Central memory CD8-positive, alpha-beta T cell (primary cell): Measurements from ENCODE around the gene MUCL3.

Experiments
- ATAC-seq: fragments of 150-1000 bp; cut with Tn5 transposase; replicated peaks from 2 replicates; pipeline ENCODE4 v1.10.0; 2022; ENCODE audit warnings: mild to moderate bottlenecking, moderate FRiP score, moderate number of reproducible peaks; ENCODE audit not compliant: poor library complexity, severe bottlenecking; ENCODE audit errors: extremely low read depth
- DNase-seq, 2 donors: peaks; one replicate each; pipeline ENCODE4 v3.0.0; 2021; ENCODE audit warnings: low spot score in 2 of 2
- H3K27ac Mint-ChIP-seq: one replicate; pipeline ENCODE4 v1.8.0; 2022; ENCODE audit warnings: low read depth, mild to moderate bottlenecking, moderate library complexity, mixed read lengths
- H3K27me3 Mint-ChIP-seq: one replicate; pipeline ENCODE4 v1.8.0; 2022; ENCODE audit warnings: mixed read lengths
- H3K36me3 Mint-ChIP-seq: one replicate; pipeline ENCODE4 v1.8.0; 2022; ENCODE audit warnings: mild to moderate bottlenecking, moderate library complexity, mixed read lengths; ENCODE audit not compliant: insufficient read depth
- H3K4me1 Mint-ChIP-seq: one replicate; pipeline ENCODE4 v1.8.0; 2022; ENCODE audit warnings: mixed read lengths
- H3K4me3 Mint-ChIP-seq: one replicate; pipeline ENCODE4 v1.8.0; 2022; ENCODE audit warnings: mild to moderate bottlenecking, moderate library complexity, mixed read lengths
- H3K9me3 Mint-ChIP-seq: one replicate; pipeline ENCODE4 v1.8.0; 2022; ENCODE audit warnings: mixed read lengths

MUCL3 gene, protein sequence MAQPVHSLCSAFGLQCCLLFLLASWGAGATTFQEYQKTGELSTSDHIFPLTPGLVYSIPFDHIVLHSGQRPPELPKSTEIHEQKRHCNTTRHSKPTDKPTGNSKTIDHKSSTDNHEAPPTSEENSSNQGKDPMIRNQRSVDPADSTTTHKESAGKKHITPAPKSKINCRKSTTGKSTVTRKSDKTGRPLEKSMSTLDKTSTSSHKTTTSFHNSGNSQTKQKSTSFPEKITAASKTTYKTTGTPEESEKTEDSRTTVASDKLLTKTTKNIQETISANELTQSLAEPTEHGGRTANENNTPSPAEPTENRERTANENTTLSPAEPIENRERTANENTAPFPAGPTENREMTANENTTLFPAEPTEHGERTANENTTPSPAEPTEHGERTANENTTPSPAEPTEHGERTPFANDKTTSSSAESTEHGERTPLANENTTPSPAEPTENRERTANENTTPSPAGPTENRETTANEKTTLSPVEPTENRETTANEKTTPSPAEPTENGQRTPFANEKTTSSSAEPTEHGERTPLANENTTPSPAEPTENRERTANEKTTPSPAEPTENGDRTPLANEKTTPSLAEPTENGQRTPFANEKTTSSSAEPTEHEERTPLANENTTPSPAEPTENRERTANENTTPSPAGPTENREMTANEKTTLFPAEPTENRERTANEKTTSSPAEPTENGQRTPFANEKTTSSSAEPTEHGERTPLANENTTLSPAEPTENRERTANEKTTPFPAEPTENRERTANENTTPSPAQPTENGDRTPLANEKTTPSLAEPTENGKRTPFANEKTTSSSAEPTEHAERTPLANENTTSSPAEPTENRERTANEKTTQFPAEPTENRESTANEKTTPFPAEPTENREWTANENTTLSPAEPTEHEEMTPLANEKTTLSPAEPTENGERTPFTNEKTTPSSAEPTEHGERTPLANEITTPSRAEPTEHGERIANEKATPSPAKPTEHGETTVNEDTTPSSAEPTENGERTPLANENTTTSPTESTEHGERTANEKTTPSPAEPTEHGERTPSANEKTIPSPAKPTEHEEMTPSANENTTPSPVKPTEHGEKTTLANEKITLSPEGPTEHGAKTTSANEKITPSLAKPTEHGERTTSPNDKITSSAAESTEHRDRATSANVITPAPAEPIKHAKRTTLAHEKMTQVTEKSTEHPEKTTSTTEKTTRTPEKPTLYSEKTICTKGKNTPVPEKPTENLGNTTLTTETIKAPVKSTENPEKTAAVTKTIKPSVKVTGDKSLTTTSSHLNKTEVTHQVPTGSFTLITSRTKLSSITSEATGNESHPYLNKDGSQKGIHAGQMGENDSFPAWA (N-terminal part only)

DNA sequence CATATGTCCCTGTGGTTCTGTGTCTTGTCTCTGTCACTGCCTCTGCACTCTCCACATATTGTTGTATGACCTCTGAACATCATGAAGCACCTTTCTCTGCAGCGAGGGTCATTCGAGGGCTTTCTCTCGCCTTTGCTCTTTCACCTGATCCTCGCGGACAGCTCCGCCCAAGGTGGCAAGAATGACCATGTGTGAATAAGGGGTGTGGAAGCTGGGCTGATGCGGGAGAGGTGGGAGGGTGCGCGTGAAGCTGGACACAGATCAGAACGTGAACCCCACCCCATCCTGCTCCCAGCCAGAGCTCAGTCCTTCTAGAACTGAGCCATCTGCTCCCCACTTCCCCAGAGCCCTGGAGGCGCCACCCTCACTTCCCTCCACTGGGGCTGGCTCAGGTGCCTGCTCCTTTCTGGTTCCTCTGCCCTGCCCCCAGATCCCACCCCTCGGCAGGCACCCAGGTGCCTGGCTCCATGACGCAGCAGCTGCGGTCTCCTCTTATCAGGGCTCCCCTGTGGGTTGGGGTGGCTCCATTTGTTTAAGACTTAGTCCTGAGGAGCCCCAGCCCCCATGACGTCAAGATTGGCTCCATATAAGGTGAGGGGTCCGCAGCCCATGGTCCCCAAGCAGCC, at the start of gene MUCL3:
TSS of gene MUCL3 (plus strand) at position 613 of the 626 bp plus-strand sequence. CDS start 27 bp downstream, outside the sequence.
- no peak for ATAC-seq
- Mint-ChIP-seq H3K4me3 (no peak within 1 kb of the TSS), H3K27me3 (peaks cover 86% of the 10 kb centered on the region), H3K27ac (no peak within 1 kb of the TSS), H3K4me1 (peaks cover under 1% of the 10 kb centered on the region), H3K9me3 (no peaks in the 10 kb centered on the region), H3K36me3 (no peaks in the 10 kb centered on the region)
- no peak for DNase-seq

DNA sequence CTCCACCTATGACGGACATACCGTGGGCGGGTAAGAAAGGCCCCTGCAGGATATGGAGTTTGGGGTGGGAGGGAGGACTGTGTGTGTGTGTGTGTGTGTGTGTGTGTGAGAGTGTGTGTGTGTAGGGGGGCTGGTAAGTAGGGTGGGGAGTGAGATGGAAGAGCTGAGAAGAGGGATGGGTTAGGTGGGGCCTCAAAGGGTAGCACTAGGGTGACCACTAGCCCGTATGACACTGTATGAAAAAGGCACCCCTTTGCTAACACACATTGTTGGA, 49.4 kb upstream of the MUCL3 start:
- no peak overlapping the region for H3K27ac Mint-ChIP-seq
- ATAC-seq (no peak), DNase-seq (no peak)
- no peaks in the 10 kb centered on the region for H3K27me3 Mint-ChIP-seq
- no peaks in the 10 kb centered on the region for H3K9me3 Mint-ChIP-seq
- peaks cover 4% of the 10 kb centered on the region for H3K4me1 Mint-ChIP-seq
- H3K36me3 Mint-ChIP-seq, result peaks cover 2% of the 10 kb centered on the region
- no peak overlapping the region for H3K4me3 Mint-ChIP-seq

DNA sequence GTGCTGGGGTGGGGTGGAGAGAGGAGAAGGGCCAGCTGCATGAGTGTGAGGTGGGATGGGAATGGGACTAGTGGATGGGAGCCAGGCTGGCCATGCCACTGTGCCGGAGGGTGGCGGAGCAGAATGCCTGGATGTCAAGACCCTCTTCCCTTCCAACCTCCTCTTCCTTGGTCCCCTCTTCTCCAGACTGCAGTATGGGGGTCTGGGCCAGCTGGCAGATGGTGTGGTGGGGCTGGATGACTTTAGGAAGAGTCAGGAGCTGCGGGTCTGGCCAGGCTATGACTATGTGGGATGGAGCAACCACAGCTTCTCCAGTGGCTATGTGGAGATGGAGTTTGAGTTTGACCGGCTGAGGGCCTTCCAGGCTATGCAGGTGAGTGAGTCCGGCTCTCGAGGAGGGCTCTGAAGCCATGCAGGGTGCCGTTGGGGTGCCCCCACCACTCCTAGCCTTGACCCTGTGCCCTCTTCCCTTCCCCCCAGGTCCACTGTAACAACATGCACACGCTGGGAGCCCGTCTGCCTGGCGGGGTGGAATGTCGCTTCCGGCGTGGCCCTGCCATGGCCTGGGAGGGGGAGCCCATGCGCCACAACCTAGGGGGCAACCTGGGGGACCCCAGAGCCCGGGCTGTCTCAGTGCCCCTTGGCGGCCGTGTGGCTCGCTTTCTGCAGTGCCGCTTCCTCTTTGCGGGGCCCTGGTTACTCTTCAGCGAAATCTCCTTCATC, 48.8 kb upstream of the MUCL3 start:
- DNase-seq (no peak), ATAC-seq (no peak)
- H3K9me3 Mint-ChIP-seq, result no peaks in the 10 kb centered on the region
- no peak overlapping the region for H3K27ac Mint-ChIP-seq
- H3K27me3 Mint-ChIP-seq, result no peaks in the 10 kb centered on the region
- H3K36me3 Mint-ChIP-seq, result peaks cover 3% of the 10 kb centered on the region
- no peak overlapping the region for H3K4me3 Mint-ChIP-seq
- no peaks in the 10 kb centered on the region for H3K4me1 Mint-ChIP-seq

DNA sequence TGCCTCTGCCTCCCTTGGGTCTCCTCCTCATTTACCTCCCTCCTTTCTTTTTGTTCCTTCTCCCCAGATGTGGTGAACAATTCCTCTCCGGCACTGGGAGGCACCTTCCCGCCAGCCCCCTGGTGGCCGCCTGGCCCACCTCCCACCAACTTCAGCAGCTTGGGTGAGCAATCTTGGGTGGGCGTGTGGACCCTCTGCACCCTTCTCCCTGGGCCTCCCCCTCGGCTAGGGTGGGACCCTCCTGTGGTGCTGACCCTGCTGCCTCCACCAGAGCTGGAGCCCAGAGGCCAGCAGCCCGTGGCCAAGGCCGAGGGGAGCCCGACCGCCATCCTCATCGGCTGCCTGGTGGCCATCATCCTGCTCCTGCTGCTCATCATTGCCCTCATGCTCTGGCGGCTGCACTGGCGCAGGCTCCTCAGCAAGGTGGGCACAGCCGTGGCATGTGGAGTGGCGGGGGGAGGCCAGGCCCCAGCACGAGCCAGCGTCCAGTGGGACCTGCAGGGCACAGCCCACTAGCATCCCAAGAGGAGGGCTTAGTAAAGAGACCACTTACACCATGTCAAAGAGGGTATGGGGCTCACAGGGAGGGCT, 47.7 kb upstream of the MUCL3 start:
- Mint-ChIP-seq H3K27me3 (no peaks in the 10 kb centered on the region), H3K27ac (no peak overlapping the region), H3K4me1 (no peaks in the 10 kb centered on the region), H3K4me3 (no peak overlapping the region), H3K36me3 (peaks cover 4% of the 10 kb centered on the region), H3K9me3 (no peaks in the 10 kb centered on the region)
- no peak for DNase-seq
- no peak for ATAC-seq

GRCh38 chr6:30893666-30894065, 47.1 kb upstream of the MUCL3 start:
- Mint-ChIP-seq H3K36me3 (peaks cover 4% of the 10 kb centered on the region), H3K27ac (no peak overlapping the region), H3K4me3 (no peak overlapping the region), H3K4me1 (no peaks in the 10 kb centered on the region), H3K9me3 (no peaks in the 10 kb centered on the region), H3K27me3 (no peaks in the 10 kb centered on the region)
- no peak for ATAC-seq
- DNase-seq, result no peak

DNA sequence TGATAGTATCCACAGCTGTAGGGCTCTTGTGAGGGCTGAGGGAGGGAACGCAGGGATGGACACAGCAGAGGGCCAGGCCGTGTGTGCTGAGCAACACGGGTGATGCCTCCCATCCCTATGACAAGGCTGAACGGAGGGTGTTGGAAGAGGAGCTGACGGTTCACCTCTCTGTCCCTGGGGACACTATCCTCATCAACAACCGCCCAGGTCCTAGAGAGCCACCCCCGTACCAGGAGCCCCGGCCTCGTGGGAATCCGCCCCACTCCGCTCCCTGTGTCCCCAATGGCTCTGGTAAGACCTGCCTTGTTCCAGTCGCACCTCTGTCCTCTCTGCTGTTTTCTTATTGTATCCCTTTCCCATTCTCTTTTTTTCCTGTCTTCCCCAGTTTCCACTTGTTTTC, 46.4 kb upstream of the MUCL3 start:
- DNase-seq (no peak), ATAC-seq (no peak)
- Mint-ChIP-seq H3K27ac (no peak overlapping the region), H3K27me3 (no peaks in the 10 kb centered on the region), H3K4me1 (no peaks in the 10 kb centered on the region), H3K4me3 (no peak overlapping the region), H3K36me3 (peaks cover 4% of the 10 kb centered on the region), H3K9me3 (no peaks in the 10 kb centered on the region)

GRCh38 chr6:30894935-30895334, 45.8 kb upstream of the MUCL3 start:
- DNase-seq (no peak), ATAC-seq (no peak)
- no peak overlapping the region for H3K27ac Mint-ChIP-seq
- H3K4me3 Mint-ChIP-seq, result no peak overlapping the region
- peaks cover 4% of the 10 kb centered on the region for H3K36me3 Mint-ChIP-seq
- no peaks in the 10 kb centered on the region for H3K9me3 Mint-ChIP-seq
- H3K27me3 Mint-ChIP-seq, result no peaks in the 10 kb centered on the region
- H3K4me1 Mint-ChIP-seq, result no peaks in the 10 kb centered on the region

GRCh38 chr6:30895343-30895742, 45.4 kb upstream of the MUCL3 start:
- H3K9me3 Mint-ChIP-seq, result no peaks in the 10 kb centered on the region

GRCh38 chr6:30896541-30896940, 44.2 kb upstream of the MUCL3 start:
- H3K27me3 Mint-ChIP-seq, result no peaks in the 10 kb centered on the region

More at GRCh38 chr6:30895343-30895742, 45.4 kb upstream of the MUCL3 start:
- H3K4me1 Mint-ChIP-seq, result no peaks in the 10 kb centered on the region
- no peak for DNase-seq
- peaks cover 4% of the 10 kb centered on the region for H3K36me3 Mint-ChIP-seq
- no peak for ATAC-seq
- H3K27ac Mint-ChIP-seq, result no peak overlapping the region
- H3K27me3 Mint-ChIP-seq, result no peaks in the 10 kb centered on the region
- no peak overlapping the region for H3K4me3 Mint-ChIP-seq

GRCh38 chr6:30897882-30898281, 42.9 kb upstream of the MUCL3 start:
- Mint-ChIP-seq H3K36me3 (peaks cover 4% of the 10 kb centered on the region), H3K4me3 (no peak overlapping the region), H3K9me3 (no peaks in the 10 kb centered on the region), H3K27me3 (no peaks in the 10 kb centered on the region), H3K4me1 (no peaks in the 10 kb centered on the region), H3K27ac (no peak overlapping the region)
- ATAC-seq (no peak), DNase-seq (no peak)

More at GRCh38 chr6:30896541-30896940, 44.2 kb upstream of the MUCL3 start:
- H3K36me3 Mint-ChIP-seq, result peaks cover 4% of the 10 kb centered on the region
- H3K4me3 Mint-ChIP-seq, result no peak overlapping the region
- no peak for ATAC-seq
- DNase-seq, result no peak
- no peaks in the 10 kb centered on the region for H3K9me3 Mint-ChIP-seq
- H3K27ac Mint-ChIP-seq, result no peak overlapping the region
- no peaks in the 10 kb centered on the region for H3K4me1 Mint-ChIP-seq

DNA sequence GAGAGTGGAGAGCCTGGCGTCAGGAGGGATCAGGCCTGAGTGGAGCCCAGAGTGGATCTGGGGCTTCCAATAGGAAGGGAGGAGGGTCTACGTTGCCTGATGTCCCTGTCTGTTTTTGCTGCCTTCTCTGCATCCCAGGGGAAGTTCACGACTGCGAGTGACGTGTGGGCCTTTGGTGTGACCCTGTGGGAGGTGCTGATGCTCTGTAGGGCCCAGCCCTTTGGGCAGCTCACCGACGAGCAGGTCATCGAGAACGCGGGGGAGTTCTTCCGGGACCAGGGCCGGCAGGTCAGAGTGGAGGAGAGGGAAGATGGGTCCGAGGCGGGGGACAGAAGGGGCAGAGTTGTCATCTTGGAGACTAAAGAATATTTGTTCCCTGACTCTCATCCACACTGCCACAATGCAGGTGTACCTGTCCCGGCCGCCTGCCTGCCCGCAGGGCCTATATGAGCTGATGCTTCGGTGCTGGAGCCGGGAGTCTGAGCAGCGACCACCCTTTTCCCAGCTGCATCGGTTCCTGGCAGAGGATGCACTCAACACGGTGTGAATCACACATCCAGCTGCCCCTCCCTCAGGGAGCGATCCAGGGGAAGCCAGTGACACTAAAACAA, 41.9 kb upstream of the MUCL3 start:
- peaks cover 2% of the 10 kb centered on the region for H3K36me3 Mint-ChIP-seq
- no peaks in the 10 kb centered on the region for H3K4me1 Mint-ChIP-seq
- ATAC-seq, result no peak
- DNase-seq, result no peak
- H3K4me3 Mint-ChIP-seq, result no peak overlapping the region
- no peaks in the 10 kb centered on the region for H3K9me3 Mint-ChIP-seq
- H3K27me3 Mint-ChIP-seq, result no peaks in the 10 kb centered on the region
- no peak overlapping the region for H3K27ac Mint-ChIP-seq
